Amygdala (tissue), 56 donors: ENCODE data around the gene DPP8.
A peak's percentile ranks its signal among the peaks of the same experiment; 100 is the strongest.
"Not testable (repeated sequence)": the region's sequence is repeated elsewhere in the genome, so short reads cannot be mapped to it uniquely, and the experiment has no call there.

Experiments
- DNase-seq, 56 donors: peaks; one replicate each; lab custom pipeline; 2025; lab: John Stamatoyannopoulos, UW

Gene DPP8

GRCh38 chr15:65516997-65517865 lies at the start of gene DPP8:
Gene DPP8, minus strand, starts transcription at chr15:65517689. Its CDS starts 5,136 bp downstream, at chr15:65512553.
- DNase-seq, result peak; percentile 52 to 94 (median 87)

DNA sequence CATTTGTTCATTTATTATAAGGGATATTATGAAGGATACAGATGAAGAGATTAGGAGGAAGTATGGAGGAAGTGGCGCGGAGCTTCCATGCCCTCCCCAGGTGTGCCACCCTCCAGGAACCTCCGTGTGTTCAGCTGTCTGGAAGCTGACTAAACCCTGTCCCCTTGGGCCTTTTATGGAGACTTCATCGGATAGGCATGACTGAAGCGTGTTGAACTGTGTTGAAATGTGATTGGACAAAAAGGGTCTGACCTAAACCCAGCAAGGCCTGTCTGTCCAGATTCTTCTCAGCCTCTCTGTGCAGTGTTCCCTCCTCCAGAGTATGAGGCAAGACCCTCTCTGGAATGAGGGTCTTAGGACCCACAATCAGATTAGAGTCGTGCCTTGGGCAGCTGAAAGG lies 44.4 kb upstream of the DPP8 start:
- no peak for DNase-seq

DNA sequence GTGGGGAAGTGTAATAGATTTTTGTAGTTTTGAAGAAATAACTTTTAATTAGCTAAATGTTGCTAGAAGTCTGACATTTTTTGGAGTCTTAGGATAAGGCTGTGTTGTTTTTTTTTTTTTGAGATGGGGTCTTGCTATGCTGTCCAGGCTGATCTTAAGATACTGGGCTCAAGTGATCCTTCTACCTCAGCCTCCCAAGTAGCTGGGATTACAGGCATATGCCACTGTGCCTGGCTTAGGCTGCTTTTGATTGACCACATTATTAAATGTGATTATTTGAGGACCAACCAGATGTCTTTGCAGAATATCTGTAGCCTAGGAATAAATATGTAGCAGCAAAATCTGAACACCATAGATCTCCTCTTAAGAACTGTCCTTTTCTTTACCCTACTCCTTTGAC lies 42.5 kb upstream of the DPP8 start:
- no peak for DNase-seq

- DNase-seq, result no peak
Measured at GRCh38 chr15:65558997-65559760, 41.7 kb upstream of the DPP8 start.

- no peak for DNase-seq
Measured at GRCh38 chr15:65558336-65558735, 40.8 kb upstream of the DPP8 start.

GRCh38 chr15:65556622-65557021 lies 39.1 kb upstream of the DPP8 start:
- DNase-seq, result no peak

- DNase-seq, result no peak
Measured at GRCh38 chr15:65553691-65554090, 36.2 kb upstream of the DPP8 start.

GRCh38 chr15:65552851-65553250 lies 35.4 kb upstream of the DPP8 start:
- DNase-seq, result not testable (repeated sequence)

DNA sequence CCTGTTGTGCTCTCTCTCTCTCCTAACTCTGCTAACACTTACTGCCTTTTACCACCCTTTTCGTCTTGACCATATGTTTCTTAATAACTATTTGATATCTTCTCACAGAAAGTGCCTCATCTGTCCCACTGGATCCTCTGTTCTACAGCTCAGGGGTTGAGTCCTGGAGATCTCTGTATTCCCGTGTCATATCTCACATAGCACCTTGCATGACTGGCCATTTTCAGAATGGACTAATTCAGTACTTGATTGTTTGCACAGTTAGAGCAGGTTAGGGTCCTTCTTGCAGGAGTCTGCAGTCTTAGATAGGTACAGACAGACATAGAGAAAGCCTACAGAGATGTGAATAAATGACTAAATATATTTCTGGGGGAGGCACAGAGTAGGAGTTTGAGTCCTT lies 33.7 kb upstream of the DPP8 start:
- DNase-seq, result no peak

DNA sequence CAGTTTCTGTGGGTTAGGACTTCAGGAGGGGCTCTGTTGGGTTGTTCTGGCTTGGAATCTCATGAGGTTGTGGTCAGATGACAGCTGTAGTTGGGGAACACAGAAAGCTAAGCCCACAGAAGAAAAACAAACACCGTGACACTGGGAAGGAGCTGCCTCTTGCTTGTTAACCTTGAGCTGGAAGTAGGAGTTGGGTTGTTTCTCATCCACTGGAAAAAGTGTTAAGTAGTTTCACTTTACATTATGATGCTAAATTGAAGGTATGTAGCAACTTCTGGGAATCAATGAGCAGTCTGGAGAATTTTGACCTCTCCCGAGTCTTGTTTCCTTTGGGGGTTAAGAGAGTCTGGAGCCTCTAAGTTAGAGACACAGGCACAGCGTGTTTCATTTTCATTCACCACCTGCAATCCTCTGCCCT lies 33.2 kb upstream of the DPP8 start:
- no peak for DNase-seq

DNA sequence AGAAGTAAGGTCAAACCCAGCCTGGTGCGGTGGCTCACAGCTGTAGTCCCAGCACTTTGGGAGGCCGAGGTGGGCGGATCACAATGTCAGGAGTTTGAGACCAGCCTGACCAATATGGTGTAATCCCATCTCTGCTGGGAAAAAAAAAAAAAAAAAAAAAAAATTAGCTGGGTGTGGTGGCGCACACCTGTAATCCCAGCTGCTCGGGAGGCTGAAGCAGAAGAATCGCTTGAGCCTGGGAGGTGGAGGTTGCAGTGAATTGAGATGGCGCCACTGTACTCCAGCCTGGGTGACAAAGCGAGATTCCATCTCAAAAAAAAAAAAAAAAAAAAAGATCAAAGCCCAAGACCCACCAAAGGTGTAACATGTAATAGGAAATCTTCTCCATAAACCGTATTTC lies 31.8 kb upstream of the DPP8 start:
- not testable (repeated sequence) for DNase-seq

DNA sequence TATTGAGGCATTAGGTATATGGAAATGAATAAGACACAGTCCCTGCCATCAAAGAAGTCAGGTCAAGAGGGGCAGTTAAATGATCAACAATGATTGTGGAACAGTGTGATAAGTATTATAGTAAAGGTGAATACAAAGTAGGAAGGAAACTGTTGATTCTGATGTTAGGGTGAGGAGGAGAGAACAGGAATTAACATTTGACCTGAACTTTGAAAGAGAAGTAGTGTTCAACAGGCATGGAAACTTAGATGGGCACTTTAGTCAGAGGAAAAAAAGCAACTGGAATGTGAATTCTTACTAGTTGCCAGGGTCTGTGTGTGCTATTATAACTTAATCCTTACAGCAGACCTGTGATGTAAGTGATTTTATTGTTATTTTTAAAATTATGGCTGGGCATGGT lies 30.4 kb upstream of the DPP8 start:
- DNase-seq, result no peak

DNA sequence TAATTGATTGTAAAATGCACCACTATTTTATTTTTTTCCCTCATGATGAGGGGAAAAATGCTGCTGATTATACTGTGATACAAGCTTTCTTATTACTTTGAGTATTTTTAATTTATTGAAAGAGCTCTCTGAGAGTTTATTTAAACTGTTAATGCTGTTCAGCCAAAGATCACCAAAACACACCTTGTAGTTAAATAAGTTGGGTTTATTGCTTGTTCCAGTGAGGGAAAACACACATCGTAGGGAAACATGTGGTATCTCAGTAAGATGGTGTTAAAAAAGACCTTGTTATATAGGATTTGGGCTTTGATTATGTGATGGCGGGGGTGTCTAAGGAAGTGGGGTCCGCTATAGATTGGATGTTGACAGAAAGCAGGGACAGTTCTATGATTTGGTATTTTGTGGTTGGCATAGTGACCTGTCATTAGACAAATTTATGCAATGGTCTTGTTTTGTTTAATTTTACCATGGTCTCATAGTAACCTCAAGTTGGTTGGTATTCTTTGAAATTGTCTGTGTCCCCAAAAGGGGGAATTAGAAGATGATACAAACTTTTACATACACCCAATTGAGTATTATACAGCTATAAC lies 23.8 kb upstream of the DPP8 start:
- no peak for DNase-seq

DNA sequence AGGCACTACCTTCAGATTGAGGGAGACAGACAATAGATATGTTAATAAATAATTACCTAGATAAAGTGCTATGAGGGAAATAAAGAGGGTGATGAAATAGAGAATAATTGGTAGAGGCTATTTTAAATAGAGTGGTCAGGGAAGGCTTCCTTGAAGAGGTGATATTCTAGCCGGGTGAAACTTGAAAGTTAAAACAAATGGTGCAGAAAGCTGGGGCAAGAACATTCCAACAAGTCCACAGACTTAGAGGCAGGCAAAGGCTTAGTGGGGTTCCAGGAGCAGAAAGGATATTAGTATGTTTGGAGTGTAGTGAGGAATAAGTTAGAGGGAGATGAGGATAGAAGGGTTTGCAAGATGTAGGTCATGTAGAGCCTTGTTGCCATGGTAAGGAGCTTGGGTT lies 22.8 kb upstream of the DPP8 start:
- DNase-seq, result no peak

GRCh38 chr15:65535192-65535591 lies 17.7 kb upstream of the DPP8 start:
- no peak for DNase-seq

- no peak for DNase-seq
Measured at GRCh38 chr15:65533057-65533756, 15.7 kb upstream of the DPP8 start.

DNA sequence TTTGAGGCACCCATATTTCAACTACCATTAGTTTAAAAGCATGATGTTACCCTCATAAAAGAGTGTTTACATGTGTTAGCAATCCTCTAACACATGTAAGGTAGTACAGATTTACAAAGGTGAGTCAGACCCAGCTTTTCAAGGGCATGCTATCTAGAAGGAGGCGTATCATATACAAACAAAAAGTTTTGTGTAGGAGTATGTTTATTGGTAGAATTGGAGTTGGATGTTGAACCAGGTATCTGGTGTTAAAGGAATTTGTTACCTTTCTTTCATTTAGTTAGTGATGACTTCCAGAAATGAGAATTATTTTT lies 15.2 kb upstream of the DPP8 start:
- DNase-seq, result no peak

DNA sequence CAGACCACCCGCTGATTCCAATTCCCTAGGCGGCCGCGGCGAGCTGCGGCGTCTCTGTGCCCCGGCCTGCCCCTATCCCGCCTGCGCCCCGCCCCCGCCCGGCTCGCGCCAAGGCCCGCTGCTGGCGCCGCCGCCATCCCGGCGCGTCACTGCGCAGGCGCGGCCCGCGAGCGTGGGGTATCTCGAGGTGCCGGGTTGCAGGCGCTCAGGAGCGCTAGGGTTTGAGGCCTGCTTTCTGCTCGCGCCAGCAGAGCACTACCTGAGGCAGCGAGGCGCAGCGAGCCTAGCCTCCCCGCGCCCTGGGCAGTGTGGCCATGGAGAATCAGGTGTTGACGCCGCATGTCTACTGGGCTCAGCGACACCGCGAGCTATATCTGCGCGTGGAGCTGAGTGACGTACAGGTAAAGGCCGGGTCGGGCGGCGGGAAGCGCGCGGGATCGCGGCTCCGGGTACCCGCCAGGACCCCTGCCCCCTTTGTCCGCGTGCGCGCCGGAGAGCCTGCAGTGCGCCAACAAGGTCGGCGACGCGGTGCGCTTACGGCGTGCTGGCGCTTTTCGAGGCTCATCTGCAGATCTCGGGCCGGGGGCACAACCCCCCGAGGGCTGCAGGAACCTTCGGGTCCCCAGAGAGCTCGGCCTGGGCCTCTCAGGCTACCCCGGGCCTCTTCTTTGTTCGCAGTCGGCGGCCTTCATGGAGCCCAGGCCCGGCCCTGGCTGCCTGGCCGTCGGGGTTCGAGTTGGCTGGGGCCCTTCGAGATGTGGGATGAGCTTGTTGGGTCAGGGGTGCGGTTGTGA lies 13.0 kb upstream of the DPP8 start, which contains the start of gene HACD3:
Gene HACD3, plus strand, starts transcription at position 146 of the 794 bp plus-strand sequence. Its CDS starts 169 bp downstream, at position 315.
- DNase-seq, result peak in 55 of 56 donors; percentile 7 to 89 (median 70)

DNA sequence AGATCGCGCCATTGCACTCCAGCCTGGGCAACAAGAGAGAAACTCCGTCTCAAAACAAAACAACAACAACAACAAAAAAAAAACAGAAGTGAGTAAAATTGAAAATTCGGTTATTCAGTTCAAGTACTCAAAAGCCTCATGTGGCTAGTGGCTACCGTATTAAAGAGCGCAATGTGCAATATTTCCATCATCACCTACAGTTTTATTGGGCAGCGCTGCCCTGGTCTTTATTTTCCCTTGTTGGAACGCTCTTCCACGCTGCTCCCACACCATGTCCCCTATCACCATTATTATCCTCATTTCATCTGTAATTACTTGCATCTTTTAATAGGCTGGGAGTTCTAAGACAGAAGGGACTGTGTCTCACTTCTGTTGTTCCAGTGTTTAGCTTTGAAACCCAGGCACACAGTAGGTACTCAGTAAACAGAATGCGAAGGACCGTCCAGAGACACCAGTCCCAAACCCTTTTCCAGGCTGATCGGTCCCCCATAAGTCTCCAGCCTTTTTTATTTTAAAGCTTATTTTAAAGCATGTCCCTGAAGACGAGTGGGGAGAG lies 12.4 kb upstream of the DPP8 start:
- no peak for DNase-seq
